GM12878 (cell line): ENCODE measurements around the gene FLNC.

Experiments used
- CHD2 ChIP-seq: IDR thresholded peaks from 2 replicates; pipeline ENCODE4 v1.6.1; 2011; ENCODE audit warnings: low read depth, low read length, improper control_type of control experiment, borderline replicate concordance
- POLR2A ChIP-seq: IDR thresholded peaks from 2 replicates; pipeline ENCODE4 v1.6.1; 2011; ENCODE audit warnings: low read depth, mild to moderate bottlenecking, low read length
- SUPT20H ChIP-seq: IDR thresholded peaks from 2 replicates; pipeline ENCODE4 v1.6.1; 2011; ENCODE audit warnings: low read depth, mild to moderate bottlenecking, low read length, moderate library complexity, borderline replicate concordance; ENCODE audit not compliant: control insufficient read depth
- TF ChIP-seq, protein P1 (sequence below), 3 experiments: IDR thresholded peaks in 2 of 3; conservative IDR thresholded peaks in 1 of 3; 2 replicates each; pipeline ENCODE4 v1.5.1; 2011; ENCODE audit warnings: low read depth in 3 of 3, low read length in 3 of 3, mild to moderate bottlenecking in 3 of 3, control low read depth in 2 of 3, moderate library complexity in 2 of 3, inconsistent platforms in 1 of 3, mixed read lengths in 1 of 3; ENCODE audit not compliant: control insufficient read depth in 2 of 3, insufficient read depth in 1 of 3; ENCODE audit errors: extremely low read depth in 1 of 3

DNA sequence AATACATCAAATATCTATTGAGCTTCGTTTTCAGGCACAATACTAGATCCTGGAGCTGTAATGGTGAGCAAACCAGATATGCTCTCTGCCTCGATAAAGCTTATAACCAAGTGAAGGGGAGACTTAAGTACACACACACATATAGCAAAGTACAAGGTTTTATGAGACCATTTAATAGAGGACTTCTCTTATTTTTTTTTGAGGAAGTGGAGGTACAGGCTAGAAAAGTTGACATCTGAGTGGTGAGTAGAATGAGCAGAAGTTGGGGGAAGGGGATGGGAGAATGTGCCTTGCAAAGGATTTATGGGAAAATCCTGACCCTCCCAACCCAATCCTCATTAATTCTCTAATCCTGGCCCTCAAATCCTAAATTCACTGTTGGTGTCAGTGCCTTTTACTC lies 30.8 kb upstream of the FLNC start:
- TF ChIP-seq, protein P1, sequence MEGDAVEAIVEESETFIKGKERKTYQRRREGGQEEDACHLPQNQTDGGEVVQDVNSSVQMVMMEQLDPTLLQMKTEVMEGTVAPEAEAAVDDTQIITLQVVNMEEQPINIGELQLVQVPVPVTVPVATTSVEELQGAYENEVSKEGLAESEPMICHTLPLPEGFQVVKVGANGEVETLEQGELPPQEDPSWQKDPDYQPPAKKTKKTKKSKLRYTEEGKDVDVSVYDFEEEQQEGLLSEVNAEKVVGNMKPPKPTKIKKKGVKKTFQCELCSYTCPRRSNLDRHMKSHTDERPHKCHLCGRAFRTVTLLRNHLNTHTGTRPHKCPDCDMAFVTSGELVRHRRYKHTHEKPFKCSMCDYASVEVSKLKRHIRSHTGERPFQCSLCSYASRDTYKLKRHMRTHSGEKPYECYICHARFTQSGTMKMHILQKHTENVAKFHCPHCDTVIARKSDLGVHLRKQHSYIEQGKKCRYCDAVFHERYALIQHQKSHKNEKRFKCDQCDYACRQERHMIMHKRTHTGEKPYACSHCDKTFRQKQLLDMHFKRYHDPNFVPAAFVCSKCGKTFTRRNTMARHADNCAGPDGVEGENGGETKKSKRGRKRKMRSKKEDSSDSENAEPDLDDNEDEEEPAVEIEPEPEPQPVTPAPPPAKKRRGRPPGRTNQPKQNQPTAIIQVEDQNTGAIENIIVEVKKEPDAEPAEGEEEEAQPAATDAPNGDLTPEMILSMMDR (IDR thresholded peaks at IDR 0.05 in 2 of 3, conservative IDR thresholded peaks at IDR 0.05 in 1 of 3; ENCODE audit: control insufficient read depth in 2 of 3, extremely low read depth in 1 of 3, insufficient read depth in 1 of 3, low read depth in 3 of 3, low read length in 3 of 3): no peak
- no peak for TF ChIP-seq POLR2A
- no peak for TF ChIP-seq SUPT20H
- TF ChIP-seq CHD2: no peak
